Esophagus (tissue), 2 donors: ENCODE measurements around the gene MIPOL1. TPM values are rescaled to one million over a fixed set of nuclear protein-coding genes. Genes with fewer than 3 reads are reported as not detected.

Experiments used
- H3K27ac ChIP-seq, 2 donors: one replicate each; pipeline ENCODE4 v1.5.1; 2013; ENCODE audit warnings: low read depth in 2 of 2, mild to moderate bottlenecking in 2 of 2, inconsistent platforms in 1 of 2, low read length in 1 of 2, moderate library complexity in 1 of 2
- H3K27me3 ChIP-seq, 2 donors: one replicate each; pipeline ENCODE4 v1.6.1; 2013; ENCODE audit warnings: low read length in 2 of 2, control low read depth in 1 of 2, mild to moderate bottlenecking in 1 of 2; ENCODE audit not compliant: insufficient read depth in 2 of 2, control insufficient read depth in 1 of 2
- H3K36me3 ChIP-seq, 2 donors: one replicate each; pipeline ENCODE4 v1.6.1; 2013; ENCODE audit warnings: low read length in 1 of 2; ENCODE audit not compliant: control insufficient read depth in 2 of 2, insufficient read depth in 2 of 2
- H3K4me1 ChIP-seq, 2 donors: one replicate each; pipeline ENCODE4 v1.6.1; 2013; ENCODE audit warnings: low read length in 1 of 2; ENCODE audit not compliant: control insufficient read depth in 2 of 2, insufficient read depth in 2 of 2
- H3K4me3 ChIP-seq, 2 donors: one replicate each; pipeline ENCODE4 v1.5.1; 2013; ENCODE audit warnings: low read length in 2 of 2, mild to moderate bottlenecking in 2 of 2, low read depth in 1 of 2, moderate library complexity in 1 of 2
- H3K9me3 ChIP-seq, 2 donors: one replicate each; pipeline ENCODE4 v1.6.1; 2013; ENCODE audit warnings: mild to moderate bottlenecking in 2 of 2, low read depth in 1 of 2, low read length in 1 of 2, moderate library complexity in 1 of 2; ENCODE audit not compliant: control insufficient read depth in 2 of 2, insufficient read depth in 1 of 2
- WGBS, 2 donors: extraction: QIAGEN DNeasy Blood & Tissue Kit; methylation state at CpG; one replicate each; pipeline ENCODE4 v1.1.7; 2013; 5-methylcytosine and 5-hydroxymethylcytosine counted together
- polyA plus RNA-seq, 2 donors: library from polyadenylated mRNA; stranded (reverse); fragments of 200-250 nt; gene quantifications; one replicate each; pipeline ENCODE4 v1.2.3, GENCODE V29; 2013
- donor health status: healthy with polysubstance abuse.
- donor health status: Bipolar disorder and iron deficiency.

The MIPOL1 gene
- polyA plus RNA-seq, 2 donors = 1.5 to 2.2 TPM

GRCh38 chr14:37594238-37594970, 396.7 kb downstream of the MIPOL1 start:
- Histone ChIP-seq H3K9me3 (no peaks in the 10 kb centered on the region), H3K27ac (peak overlapping the region; percentile 96 to 97), H3K27me3 (no peaks in the 10 kb centered on the region), H3K36me3 (no peaks in the 10 kb centered on the region), H3K4me1 (peaks cover 0 to 5% of the 10 kb centered on the region in 2 donors), H3K4me3 (peak overlapping the region; percentile 73 to 79)
- 2 to 3% methylated on average over 47 to 56 of the region's 56 CpGs for WGBS, 2 donors

- peak within 1 kb of the TSS; percentile 73 to 79 for H3K4me3 ChIP-seq
- no peaks in the 10 kb centered on the region for H3K9me3 ChIP-seq
- no peaks in the 10 kb centered on the region for H3K27me3 ChIP-seq
- H3K36me3 ChIP-seq = no peaks in the 10 kb centered on the region
- 1 to 3% methylated on average over 80 to 92 of the region's 92 CpGs for WGBS, 2 donors
- H3K4me1 ChIP-seq = peaks cover 0 to 10% of the 10 kb centered on the region in 2 donors
- H3K27ac ChIP-seq = peak within 1 kb of the TSS; percentile 96 to 97
These were observed 397.5 kb downstream of the MIPOL1 start, which contains the start of the genes FOXA1 and TTC6 for GRCh38 chr14:37594971-37595808. Gene FOXA1, minus strand, starts transcription at chr14:37595249. Its CDS starts 277 bp downstream, at chr14:37594972. Gene TTC6, plus strand, starts transcription at chr14:37595629. Its CDS starts 26,436 bp downstream, at chr14:37622065.

GRCh38 chr14:37595809-37596621, 398.3 kb downstream of the MIPOL1 start:
- 4 to 5% methylated on average over 45 to 46 of the region's 46 CpGs for WGBS, 2 donors
- Histone ChIP-seq H3K4me3 (peak overlapping the region; percentile 73 to 79), H3K27ac (peak overlapping the region; percentile 96 to 97), H3K27me3 (no peaks in the 10 kb centered on the region), H3K9me3 (no peaks in the 10 kb centered on the region), H3K4me1 (peaks cover 0 to 10% of the 10 kb centered on the region in 2 donors), H3K36me3 (no peaks in the 10 kb centered on the region)

GRCh38 chr14:37596790-37597472, 399.2 kb downstream of the MIPOL1 start:
- WGBS, 2 donors = 12 to 18% methylated on average over 7 of the region's 7 CpGs
- Histone ChIP-seq H3K9me3 (no peaks in the 10 kb centered on the region), H3K27ac (peak overlapping the region; percentile 28 to 42), H3K27me3 (peaks cover 0 to 3% of the 10 kb centered on the region in 2 donors), H3K36me3 (no peaks in the 10 kb centered on the region), H3K4me3 (no peak overlapping the region), H3K4me1 (peaks cover 0 to 10% of the 10 kb centered on the region in 2 donors)

- H3K36me3 ChIP-seq = no peaks in the 10 kb centered on the region
- H3K9me3 ChIP-seq = peaks cover 0 to 1% of the 10 kb centered on the region in 2 donors
- 10 to 23% methylated on average over 20 of the region's 20 CpGs for WGBS, 2 donors
- H3K27ac ChIP-seq = peak overlapping the region; percentile 75 to 82
- peaks cover 0 to 3% of the 10 kb centered on the region in 2 donors for H3K27me3 ChIP-seq
- peaks cover 0 to 10% of the 10 kb centered on the region in 2 donors for H3K4me1 ChIP-seq
- peak overlapping the region; percentile 34 to 49 for H3K4me3 ChIP-seq
These were observed 399.8 kb downstream of the MIPOL1 start for GRCh38 chr14:37597538-37597913.

- Histone ChIP-seq H3K4me3 (peak overlapping the region; percentile 34 to 49), H3K9me3 (peaks cover 0 to 2% of the 10 kb centered on the region in 2 donors), H3K27me3 (peaks cover 0 to 3% of the 10 kb centered on the region in 2 donors), H3K4me1 (peaks cover 0 to 10% of the 10 kb centered on the region in 2 donors), H3K36me3 (no peaks in the 10 kb centered on the region), H3K27ac (peak overlapping the region; percentile 75 to 82)
- WGBS, 2 donors = 8 to 14% methylated on average over 49 to 50 of the region's 50 CpGs
These were observed 400.4 kb downstream of the MIPOL1 start for GRCh38 chr14:37597914-37598746.

GRCh38 chr14:37598747-37599506, 401.2 kb downstream of the MIPOL1 start:
- H3K9me3 ChIP-seq = peaks cover 0 to 2% of the 10 kb centered on the region in 2 donors
- no peaks in the 10 kb centered on the region for H3K36me3 ChIP-seq
- peaks cover 0 to 3% of the 10 kb centered on the region in 2 donors for H3K27me3 ChIP-seq
- 15 to 17% methylated on average over 36 of the region's 36 CpGs for WGBS, 2 donors
- H3K27ac ChIP-seq = peak overlapping the region; percentile 75 to 82
- H3K4me1 ChIP-seq = peaks cover 0 to 10% of the 10 kb centered on the region in 2 donors
- peak overlapping the region; percentile 34 to 49 for H3K4me3 ChIP-seq
